K562 (cell line): ENCODE data around the gene MCEMP1. TPM values are rescaled to one million over a fixed set of nuclear protein-coding genes. Genes with fewer than 3 reads are reported as not detected.

Experiments
- DDX20 ChIP-seq: fragments of 450-650 bp; IDR thresholded peaks from 2 replicates; pipeline ENCODE4 v1.6.1; 2016; ENCODE audit warnings: missing genetic modification characterization, low read depth, mild to moderate bottlenecking, missing compliant biosample characterization, moderate library complexity
- ELF4 ChIP-seq: fragments of 450-650 bp; formaldehyde crosslinking; IDR thresholded peaks from 2 replicates; pipeline ENCODE4 v1.4.0; 2022; ENCODE audit warnings: missing genetic modification characterization
- GABPB2 ChIP-seq: fragments of 250-450 bp; sonication (Bioruptor Pico); conservative IDR thresholded peaks from 2 replicates; pipeline ENCODE4 v1.5.1; 2021; ENCODE audit warnings: mild to moderate bottlenecking
- MCM5 ChIP-seq: fragments of 450-650 bp; IDR thresholded peaks from 2 replicates; pipeline ENCODE4 v1.6.1; 2016; ENCODE audit warnings: low read depth
- MTA2 ChIP-seq: fragments of 450-650 bp; IDR thresholded peaks from 2 replicates; pipeline ENCODE4 v1.6.1; 2016; ENCODE audit warnings: low read depth
- RBFOX2 ChIP-seq: fragments of 200-400 bp; formaldehyde crosslinking; IDR thresholded peaks from 2 replicates; pipeline ENCODE4 v1.6.1; 2017; ENCODE audit warnings: low read depth, mild to moderate bottlenecking, low read length, moderate library complexity
- SIX5 ChIP-seq, 2 experiments: IDR thresholded peaks; 2 replicates each; pipeline ENCODE4 v1.6.1; 2011; ENCODE audit warnings: low read length in 2 of 2, borderline replicate concordance in 1 of 2, low read depth in 1 of 2, mild to moderate bottlenecking in 1 of 2, moderate library complexity in 1 of 2; ENCODE audit not compliant: insufficient read depth in 1 of 2
- TBL1XR1 ChIP-seq, 2 experiments: IDR thresholded peaks; 2 replicates each; pipeline ENCODE4 v1.6.1; 2012; ENCODE audit warnings: improper control_type of control experiment in 2 of 2, low read length in 2 of 2, mild to moderate bottlenecking in 1 of 2
- ZNF133 ChIP-seq: fragments of 250-450 bp; sonication (Bioruptor Pico); IDR thresholded peaks from 2 replicates; pipeline ENCODE4 v1.4.0; 2020; ENCODE audit warnings: mild to moderate bottlenecking
- ZNF384 ChIP-seq: IDR thresholded peaks from 2 replicates; pipeline ENCODE4 v1.6.1; 2012; ENCODE audit warnings: low read depth, low read length, improper control_type of control experiment
- ZNF589 ChIP-seq: fragments of 200-800 bp; sonication (Bioruptor generic); IDR thresholded peaks from 2 replicates; pipeline ENCODE4 v1.6.1; 2016; ENCODE audit warnings: low read depth, missing genetic modification characterization, missing compliant biosample characterization
- ZNF785 ChIP-seq: fragments of 250-450 bp; sonication (Bioruptor Pico); IDR thresholded peaks from 2 replicates; pipeline ENCODE4 v1.4.0; 2020; ENCODE audit warnings: mild to moderate bottlenecking
- ZNF79 ChIP-seq: fragments of 250-450 bp; sonication (Bioruptor Pico); IDR thresholded peaks from 2 replicates; pipeline ENCODE4 v1.4.0; 2020; ENCODE audit warnings: low read depth, mild to moderate bottlenecking, moderate library complexity
- polyA plus RNA-seq, 8 experiments: library from polyadenylated mRNA; depleted of rRNA in 4 of 8; stranded (reverse) in 5 of 8; unstranded in 3 of 8; fragments of >200 nt; fragmentation: Nextera tagmentation in 2 of 8; fragmentation: Illumina TruSeq in 1 of 8; extraction: Ambion mirVana in 2 of 8; extraction: Trizol in 1 of 8; gene quantifications; 2 replicates each; pipeline versions ENCODE4 v1.2.1 to v1.2.3, GENCODE V29; 2011 to 2014; ENCODE audit warnings: inconsistent platforms in 1 of 8, missing spikeins in 1 of 8
- total RNA-seq, 7 experiments: library from RNA; depleted of rRNA in 6 of 7; stranded (reverse); fragments of >200 nt in 6 of 7; fragmentation: Illumina TruSeq in 2 of 7; extraction: Trizol in 2 of 7; gene quantifications; 2 replicates each; pipeline versions ENCODE4 v1.2.1 to v1.2.3, GENCODE V29; 2011 to 2021; ENCODE audit warnings: low replicate concordance in 1 of 7
- TF ChIP-seq, protein P1 (sequence below), 3 experiments: fragments of 200-800 bp in 1 of 3; sonication (Bioruptor generic) in 1 of 3; sonication (generic) in 1 of 3; formaldehyde crosslinking in 1 of 3; IDR thresholded peaks; 2 replicates each; pipeline versions ENCODE4 v1.6.1 to v1.8.0; 2016 to 2022; ENCODE audit warnings: mild to moderate bottlenecking in 2 of 3, missing compliant biosample characterization in 2 of 3, missing genetic modification characterization in 2 of 3, missing genetic modification reagents in 1 of 3
- TF ChIP-seq, protein P2 (sequence below): fragments of 250-450 bp; sonication (Bioruptor Pico); IDR thresholded peaks from 2 replicates; pipeline ENCODE4 v1.8.0; 2021; ENCODE audit warnings: borderline replicate concordance, mild to moderate bottlenecking, moderate library complexity; ENCODE audit not compliant: poor library complexity, severe bottlenecking
- TF ChIP-seq, protein P3 (sequence below): fragments of 450-650 bp; IDR thresholded peaks from 2 replicates; pipeline ENCODE4 v1.6.1; 2018; ENCODE audit warnings: mild to moderate bottlenecking, low read depth; ENCODE audit not compliant: partially characterized antibody
- TF ChIP-seq, protein P4 (sequence below): fragments of 250-450 bp; sonication (Bioruptor Pico); IDR thresholded peaks from 2 replicates; pipeline ENCODE4 v1.4.0; 2020; ENCODE audit warnings: mild to moderate bottlenecking
- TF ChIP-seq, protein P5 (sequence below): fragments of 450-650 bp; IDR thresholded peaks from 2 replicates; pipeline ENCODE4 v1.6.1; 2017; ENCODE audit warnings: antibody characterized with exemption, mild to moderate bottlenecking

MCEMP1 gene
- total and polyA plus RNA-seq, 9 of the 15 experiments (the other 6 are each of a cell fraction or from before 2014, with no cell fraction given), result 0.11 to 1.8 (median 0.51) TPM

DNA sequence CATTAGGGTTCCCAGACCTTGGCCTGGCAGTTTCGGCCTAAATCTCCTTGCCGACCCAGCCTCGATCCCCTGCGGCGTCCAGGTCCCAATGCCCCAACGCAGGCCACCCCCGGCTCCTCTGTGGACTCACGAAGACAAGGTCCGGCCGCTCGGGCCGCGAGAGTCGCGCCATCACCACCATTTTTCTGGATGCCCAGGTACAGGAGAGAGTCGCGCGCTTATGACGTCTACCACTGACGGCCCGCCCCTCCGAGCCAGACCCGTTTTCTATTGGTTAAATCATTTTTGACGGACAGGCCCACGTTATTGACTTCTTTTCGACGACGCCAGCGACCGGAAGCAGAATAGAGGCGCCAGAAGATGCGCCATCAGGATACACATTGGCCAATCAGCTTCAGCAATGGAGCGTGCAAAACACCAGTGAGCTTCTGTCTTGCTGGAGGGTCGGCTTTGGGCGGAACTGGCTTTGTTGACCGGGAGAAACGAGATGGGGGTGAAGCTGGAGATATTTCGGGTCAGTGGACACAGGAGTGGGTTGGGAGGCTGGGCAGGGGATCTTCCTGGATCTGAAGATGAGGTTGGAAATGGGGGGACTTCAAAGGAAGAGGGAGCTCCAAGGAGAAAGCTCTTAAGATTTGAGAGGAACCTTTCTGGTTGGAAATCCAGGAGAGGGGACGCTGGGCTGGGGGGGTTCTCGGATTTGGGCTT, 47.4 kb upstream of the MCEMP1 start, which contains the start of the genes PET100 and XAB2 (continued):
- TF ChIP-seq, protein P1, sequence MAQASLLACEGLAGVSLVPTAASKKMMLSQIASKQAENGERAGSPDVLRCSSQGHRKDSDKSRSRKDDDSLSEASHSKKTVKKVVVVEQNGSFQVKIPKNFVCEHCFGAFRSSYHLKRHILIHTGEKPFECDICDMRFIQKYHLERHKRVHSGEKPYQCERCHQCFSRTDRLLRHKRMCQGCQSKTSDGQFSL (CRISPR knock-in tag; IDR thresholded peaks at IDR 0.05), result no peak
- TF ChIP-seq, protein P1 (tag; IDR thresholded peaks at IDR 0.05), result peak in 1 of 2 experiments; percentile 67; a peak in 1 of 4 replicates
- TF ChIP-seq MTA2 (no peak), ZNF79 (CRISPR knock-in tag) (no peak), ELF4 (CRISPR knock-in tag) (peak; percentile 66), ZNF384 (no peak), RBFOX2 (peak; percentile 88), ZNF785 (no peak), ZNF589 (no peak), MCM5 (no peak), DDX20 (tag) (no peak), ZNF133 (CRISPR knock-in tag) (no peak), GABPB2 (CRISPR knock-in tag) (no peak), TBL1XR1 (IDR thresholded peaks at IDR 0.05; ENCODE audit: low read length in 2 of 2) (peak; percentile 61 to 72; a peak in 2 of 4 replicates), SIX5 (IDR thresholded peaks at IDR 0.05; ENCODE audit: borderline replicate concordance in 1 of 2, insufficient read depth in 1 of 2, low read depth in 1 of 2, low read length in 2 of 2) (peak; percentile 51 to 60; a peak in 3 of 4 replicates)
- TF ChIP-seq, protein P2, sequence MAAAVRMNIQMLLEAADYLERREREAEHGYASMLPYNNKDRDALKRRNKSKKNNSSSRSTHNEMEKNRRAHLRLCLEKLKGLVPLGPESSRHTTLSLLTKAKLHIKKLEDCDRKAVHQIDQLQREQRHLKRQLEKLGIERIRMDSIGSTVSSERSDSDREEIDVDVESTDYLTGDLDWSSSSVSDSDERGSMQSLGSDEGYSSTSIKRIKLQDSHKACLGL (CRISPR knock-in tag), result no peak
- TF ChIP-seq, protein P3, sequence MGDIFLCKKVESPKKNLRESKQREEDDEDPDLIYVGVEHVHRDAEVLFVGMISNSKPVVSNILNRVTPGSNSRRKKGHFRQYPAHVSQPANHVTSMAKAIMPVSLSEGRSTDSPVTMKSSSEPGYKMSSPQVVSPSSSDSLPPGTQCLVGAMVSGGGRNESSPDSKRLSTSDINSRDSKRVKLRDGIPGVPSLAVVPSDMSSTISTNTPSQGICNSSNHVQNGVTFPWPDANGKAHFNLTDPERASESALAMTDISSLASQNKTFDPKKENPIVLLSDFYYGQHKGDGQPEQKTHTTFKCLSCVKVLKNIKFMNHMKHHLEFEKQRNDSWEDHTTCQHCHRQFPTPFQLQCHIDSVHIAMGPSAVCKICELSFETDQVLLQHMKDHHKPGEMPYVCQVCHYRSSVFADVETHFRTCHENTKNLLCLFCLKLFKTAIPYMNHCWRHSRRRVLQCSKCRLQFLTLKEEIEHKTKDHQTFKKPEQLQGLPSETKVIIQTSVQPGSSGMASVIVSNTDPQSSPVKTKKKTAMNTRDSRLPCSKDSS, result no peak
- TF ChIP-seq, protein P4, sequence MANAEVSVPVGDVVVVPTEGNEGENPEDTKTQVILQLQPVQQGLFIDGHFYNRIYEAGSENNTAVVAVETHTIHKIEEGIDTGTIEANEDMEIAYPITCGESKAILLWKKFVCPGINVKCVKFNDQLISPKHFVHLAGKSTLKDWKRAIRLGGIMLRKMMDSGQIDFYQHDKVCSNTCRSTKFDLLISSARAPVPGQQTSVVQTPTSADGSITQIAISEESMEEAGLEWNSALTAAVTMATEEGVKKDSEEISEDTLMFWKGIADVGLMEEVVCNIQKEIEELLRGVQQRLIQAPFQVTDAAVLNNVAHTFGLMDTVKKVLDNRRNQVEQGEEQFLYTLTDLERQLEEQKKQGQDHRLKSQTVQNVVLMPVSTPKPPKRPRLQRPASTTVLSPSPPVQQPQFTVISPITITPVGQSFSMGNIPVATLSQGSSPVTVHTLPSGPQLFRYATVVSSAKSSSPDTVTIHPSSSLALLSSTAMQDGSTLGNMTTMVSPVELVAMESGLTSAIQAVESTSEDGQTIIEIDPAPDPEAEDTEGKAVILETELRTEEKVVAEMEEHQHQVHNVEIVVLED (CRISPR knock-in tag), result peak; percentile 42; the same call in 1 of the 2 replicates
- TF ChIP-seq, protein P5, sequence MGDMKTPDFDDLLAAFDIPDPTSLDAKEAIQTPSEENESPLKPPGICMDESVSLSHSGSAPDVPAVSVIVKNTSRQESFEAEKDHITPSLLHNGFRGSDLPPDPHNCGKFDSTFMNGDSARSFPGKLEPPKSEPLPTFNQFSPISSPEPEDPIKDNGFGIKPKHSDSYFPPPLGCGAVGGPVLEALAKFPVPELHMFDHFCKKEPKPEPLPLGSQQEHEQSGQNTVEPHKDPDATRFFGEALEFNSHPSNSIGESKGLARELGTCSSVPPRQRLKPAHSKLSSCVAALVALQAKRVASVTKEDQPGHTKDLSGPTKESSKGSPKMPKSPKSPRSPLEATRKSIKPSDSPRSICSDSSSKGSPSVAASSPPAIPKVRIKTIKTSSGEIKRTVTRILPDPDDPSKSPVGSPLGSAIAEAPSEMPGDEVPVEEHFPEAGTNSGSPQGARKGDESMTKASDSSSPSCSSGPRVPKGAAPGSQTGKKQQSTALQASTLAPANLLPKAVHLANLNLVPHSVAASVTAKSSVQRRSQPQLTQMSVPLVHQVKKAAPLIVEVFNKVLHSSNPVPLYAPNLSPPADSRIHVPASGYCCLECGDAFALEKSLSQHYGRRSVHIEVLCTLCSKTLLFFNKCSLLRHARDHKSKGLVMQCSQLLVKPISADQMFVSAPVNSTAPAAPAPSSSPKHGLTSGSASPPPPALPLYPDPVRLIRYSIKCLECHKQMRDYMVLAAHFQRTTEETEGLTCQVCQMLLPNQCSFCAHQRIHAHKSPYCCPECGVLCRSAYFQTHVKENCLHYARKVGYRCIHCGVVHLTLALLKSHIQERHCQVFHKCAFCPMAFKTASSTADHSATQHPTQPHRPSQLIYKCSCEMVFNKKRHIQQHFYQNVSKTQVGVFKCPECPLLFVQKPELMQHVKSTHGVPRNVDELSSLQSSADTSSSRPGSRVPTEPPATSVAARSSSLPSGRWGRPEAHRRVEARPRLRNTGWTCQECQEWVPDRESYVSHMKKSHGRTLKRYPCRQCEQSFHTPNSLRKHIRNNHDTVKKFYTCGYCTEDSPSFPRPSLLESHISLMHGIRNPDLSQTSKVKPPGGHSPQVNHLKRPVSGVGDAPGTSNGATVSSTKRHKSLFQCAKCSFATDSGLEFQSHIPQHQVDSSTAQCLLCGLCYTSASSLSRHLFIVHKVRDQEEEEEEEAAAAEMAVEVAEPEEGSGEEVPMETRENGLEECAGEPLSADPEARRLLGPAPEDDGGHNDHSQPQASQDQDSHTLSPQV, result no peak
